ENCODE results near the gene TBC1D26. TPM values are rescaled to one million over a fixed set of nuclear protein-coding genes. Genes with fewer than 3 reads are reported as not detected.
"Not testable (repeated sequence)": the region's sequence is repeated elsewhere in the genome, so short reads cannot be mapped to it uniquely, and the experiment has no call there.

TBC1D26 gene
- total RNA-seq (0.10 TPM), polyA plus RNA-seq (not detected)

DNA sequence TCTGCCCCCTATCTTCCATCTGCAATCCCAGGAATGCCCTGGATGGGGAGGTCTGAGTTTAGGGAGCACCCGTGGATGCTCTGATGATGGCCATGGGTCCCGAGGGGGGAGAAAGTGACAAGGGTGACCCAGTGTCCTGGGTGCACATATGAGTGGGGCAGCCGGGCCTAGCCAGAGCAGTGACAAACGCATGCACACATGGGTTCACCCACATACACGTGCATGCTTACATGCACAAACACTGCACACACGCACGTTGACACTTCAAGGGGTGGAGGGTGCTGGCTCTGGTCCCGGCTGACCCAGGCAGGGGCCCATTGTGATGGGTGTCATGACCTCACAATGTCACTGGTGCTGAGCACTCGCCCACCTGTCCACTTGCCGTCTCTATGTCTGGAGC is at the start of gene TBC1D26:
Gene TBC1D26, plus strand, starts transcription at position 384 of the 400 bp plus-strand sequence. CDS start 3,066 bp downstream, outside the sequence.
- H3K27me3 Mint-ChIP-seq; H3K36me3 ChIP-seq (ENCODE audit: control insufficient read depth, insufficient read depth, low read length); H3K27me3 ChIP-seq (ENCODE audit: control insufficient read depth, insufficient read depth, low read length); H3K9me3 Mint-ChIP-seq; H3K4me3 ChIP-seq (ENCODE audit: low read depth, low read length); DNase-seq; H3K4me3 Mint-ChIP-seq; H3K4me1 Mint-ChIP-seq; H3K36me3 Mint-ChIP-seq; H3K27ac ChIP-seq (ENCODE audit: insufficient read depth, low read length, poor library complexity, severe bottlenecking); H3K9me3 ChIP-seq (ENCODE audit: control insufficient read depth in 2 of 2, low read length in 2 of 2); ATAC-seq (ENCODE audit: low read depth in 2 of 2); H3K27ac Mint-ChIP-seq; H3K4me1 ChIP-seq (ENCODE audit: control insufficient read depth, insufficient read depth, low read length, poor library complexity, severe bottlenecking): not testable (repeated sequence)

DNA sequence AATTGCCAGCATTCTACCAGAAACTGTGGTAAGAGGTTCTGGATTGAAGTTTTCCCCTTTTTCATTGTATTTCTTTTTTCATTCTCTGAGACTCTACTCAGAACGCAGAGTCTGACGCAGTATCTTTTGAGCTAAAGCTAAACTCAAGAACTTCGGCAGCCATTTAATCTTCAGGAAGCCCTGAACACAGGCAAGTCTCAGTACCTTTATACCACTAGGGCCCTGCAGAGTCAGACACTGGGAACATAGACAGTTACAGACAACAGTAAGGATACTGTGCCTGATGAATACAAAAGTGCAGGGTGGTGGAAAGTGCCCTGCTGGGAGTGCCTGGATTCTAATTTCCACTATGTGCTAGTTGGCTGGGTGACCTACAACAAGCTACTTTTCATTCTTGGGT is 48.9 kb upstream of the TBC1D26 start:
- H3K4me1 ChIP-seq (ENCODE audit: control insufficient read depth, insufficient read depth, low read length, poor library complexity, severe bottlenecking); ATAC-seq (ENCODE audit: low read depth in 2 of 2); H3K27me3 ChIP-seq (ENCODE audit: control insufficient read depth, insufficient read depth, low read length); H3K36me3 ChIP-seq (ENCODE audit: control insufficient read depth, insufficient read depth, low read length); H3K27me3 Mint-ChIP-seq; H3K9me3 Mint-ChIP-seq; H3K36me3 Mint-ChIP-seq; H3K9me3 ChIP-seq (ENCODE audit: control insufficient read depth in 2 of 2, low read length in 2 of 2): not testable (repeated sequence)
- peak overlapping the region; percentile 84 for H3K4me3 ChIP-seq (ENCODE audit: low read depth, low read length)
- Mint-ChIP-seq H3K4me3 (peak overlapping the region; percentile 95 to 97 (median 96)), H3K4me1 (peaks cover 5 to 30% (median 16%) of the 10 kb centered on the region in 4 donors), H3K27ac (peak overlapping the region; percentile 15 to 97 (median 90))
- H3K27ac ChIP-seq (ENCODE audit: insufficient read depth, low read length, poor library complexity, severe bottlenecking) = peak overlapping the region; percentile 7
- peak in 2 of 3 donors; percentile 14 to 25 for DNase-seq

GRCh38 chr17:15683824-15684478 is 48.1 kb upstream of the TBC1D26 start, which contains the start of gene TRIM16:
Gene TRIM16, minus strand, starts transcription at chr17:15684311. Its CDS starts 32,702 bp downstream, at chr17:15651609.
- peak within 1 kb of the TSS; percentile 68 for H3K27ac ChIP-seq (ENCODE audit: insufficient read depth, low read length, poor library complexity, severe bottlenecking)

GRCh38 chr17:15687494-15687893 is 44.6 kb upstream of the TBC1D26 start:
- H3K4me3 Mint-ChIP-seq; H3K4me1 ChIP-seq (ENCODE audit: control insufficient read depth, insufficient read depth, low read length, poor library complexity, severe bottlenecking); H3K36me3 Mint-ChIP-seq; H3K9me3 Mint-ChIP-seq; H3K4me3 ChIP-seq (ENCODE audit: low read depth, low read length); H3K36me3 ChIP-seq (ENCODE audit: control insufficient read depth, insufficient read depth, low read length); H3K27ac Mint-ChIP-seq; ATAC-seq (ENCODE audit: low read depth in 2 of 2); H3K27ac ChIP-seq (ENCODE audit: insufficient read depth, low read length, poor library complexity, severe bottlenecking); H3K9me3 ChIP-seq (ENCODE audit: control insufficient read depth in 2 of 2, low read length in 2 of 2); DNase-seq; H3K27me3 Mint-ChIP-seq; H3K27me3 ChIP-seq (ENCODE audit: control insufficient read depth, insufficient read depth, low read length): not testable (repeated sequence)
- peaks cover 5 to 21% (median 16%) of the 10 kb centered on the region in 4 donors for H3K4me1 Mint-ChIP-seq

More at GRCh38 chr17:15683824-15684478, 48.1 kb upstream of the TBC1D26 start, which contains the start of gene TRIM16:
- H3K36me3 Mint-ChIP-seq; H3K36me3 ChIP-seq (ENCODE audit: control insufficient read depth, insufficient read depth, low read length); H3K4me1 ChIP-seq (ENCODE audit: control insufficient read depth, insufficient read depth, low read length, poor library complexity, severe bottlenecking); H3K27me3 ChIP-seq (ENCODE audit: control insufficient read depth, insufficient read depth, low read length); H3K27me3 Mint-ChIP-seq; H3K9me3 Mint-ChIP-seq; H3K9me3 ChIP-seq (ENCODE audit: control insufficient read depth in 2 of 2, low read length in 2 of 2): not testable (repeated sequence)
- Mint-ChIP-seq H3K27ac (peak within 1 kb of the TSS; percentile 90 to 98 (median 97)), H3K4me3 (peak within 1 kb of the TSS; percentile 95 to 97 (median 96)), H3K4me1 (peaks cover 5 to 30% (median 16%) of the 10 kb centered on the region in 4 donors)
- peak within 1 kb of the TSS; percentile 84 for H3K4me3 ChIP-seq (ENCODE audit: low read depth, low read length)
- peak; percentile 90 to 92 for ATAC-seq (ENCODE audit: low read depth in 2 of 2)
- DNase-seq = peak; percentile 82

- Histone ChIP-seq H3K27ac (ENCODE audit: insufficient read depth, low read length, poor library complexity, severe bottlenecking) (peak overlapping the region; percentile 80), H3K4me3 (ENCODE audit: low read depth, low read length) (peak overlapping the region; percentile 87)
- H3K27me3 ChIP-seq (ENCODE audit: control insufficient read depth, insufficient read depth, low read length); ATAC-seq (ENCODE audit: low read depth in 2 of 2); H3K9me3 Mint-ChIP-seq; H3K36me3 ChIP-seq (ENCODE audit: control insufficient read depth, insufficient read depth, low read length); H3K9me3 ChIP-seq (ENCODE audit: control insufficient read depth in 2 of 2, low read length in 2 of 2); H3K27me3 Mint-ChIP-seq; H3K4me1 ChIP-seq (ENCODE audit: control insufficient read depth, insufficient read depth, low read length, poor library complexity, severe bottlenecking): not testable (repeated sequence)
- H3K36me3 Mint-ChIP-seq = peaks cover 16% of the 10 kb centered on the region
- peak overlapping the region; percentile 94 to 99 (median 96) for H3K27ac Mint-ChIP-seq
- H3K4me1 Mint-ChIP-seq = peaks cover 0 to 25% (median 15%) of the 10 kb centered on the region in 4 donors
- peak overlapping the region; percentile 96 to 99 (median 96) for H3K4me3 Mint-ChIP-seq
- DNase-seq = peak in 1 of 3 donors; percentile 17
Measured at GRCh38 chr17:15698967-15699366, 33.1 kb upstream of the TBC1D26 start.

GRCh38 chr17:15699413-15699924 is 32.6 kb upstream of the TBC1D26 start, which contains the start of gene ZNF286A:
Gene ZNF286A, plus strand, starts transcription at chr17:15699752. Its CDS starts 578 bp downstream, at chr17:15700330.
- ATAC-seq (ENCODE audit: low read depth in 2 of 2) (peak; percentile 96), DNase-seq (peak; percentile 90 to 96 (median 90))
- peak within 1 kb of the TSS; percentile 80 for H3K27ac ChIP-seq (ENCODE audit: insufficient read depth, low read length, poor library complexity, severe bottlenecking)
- not testable (repeated sequence) for H3K9me3 ChIP-seq (ENCODE audit: control insufficient read depth in 2 of 2, low read length in 2 of 2); H3K36me3 ChIP-seq (ENCODE audit: control insufficient read depth, insufficient read depth, low read length); H3K27me3 ChIP-seq (ENCODE audit: control insufficient read depth, insufficient read depth, low read length); H3K27me3 Mint-ChIP-seq; H3K9me3 Mint-ChIP-seq; H3K4me1 ChIP-seq (ENCODE audit: control insufficient read depth, insufficient read depth, low read length, poor library complexity, severe bottlenecking)
- H3K4me3 Mint-ChIP-seq = peak within 1 kb of the TSS; percentile 96 to 99 (median 96)
- H3K27ac Mint-ChIP-seq = peak within 1 kb of the TSS; percentile 94 to 99 (median 96)
- peak within 1 kb of the TSS; percentile 87 for H3K4me3 ChIP-seq (ENCODE audit: low read depth, low read length)
- peaks cover 16% of the 10 kb centered on the region for H3K36me3 Mint-ChIP-seq
- H3K4me1 Mint-ChIP-seq = peaks cover 0 to 25% (median 15%) of the 10 kb centered on the region in 4 donors

DNA sequence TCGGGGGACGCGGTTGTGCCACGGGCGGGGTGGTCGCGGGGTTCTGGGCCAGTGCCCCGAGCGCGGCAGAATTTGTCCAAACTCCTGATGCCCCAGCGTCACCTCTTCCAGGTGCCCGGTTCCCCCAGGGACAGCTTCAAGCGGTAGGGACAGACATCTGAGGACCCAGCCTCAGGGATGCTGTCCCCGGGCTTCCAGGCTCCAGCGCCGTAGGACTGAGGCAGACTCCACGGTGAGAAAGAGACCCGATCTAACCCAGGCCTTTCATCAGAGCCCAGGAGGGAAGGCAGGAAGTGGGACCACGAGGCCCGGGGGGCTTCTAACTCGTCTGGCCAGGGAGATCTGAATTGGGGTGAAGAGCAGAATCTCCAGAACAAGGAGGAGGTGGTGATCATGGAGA is 32.1 kb upstream of the TBC1D26 start:
- H3K27me3 Mint-ChIP-seq; H3K4me3 ChIP-seq (ENCODE audit: low read depth, low read length); H3K36me3 ChIP-seq (ENCODE audit: control insufficient read depth, insufficient read depth, low read length); ATAC-seq (ENCODE audit: low read depth in 2 of 2); H3K9me3 ChIP-seq (ENCODE audit: control insufficient read depth in 2 of 2, low read length in 2 of 2); H3K4me1 ChIP-seq (ENCODE audit: control insufficient read depth, insufficient read depth, low read length, poor library complexity, severe bottlenecking); H3K27me3 ChIP-seq (ENCODE audit: control insufficient read depth, insufficient read depth, low read length); H3K9me3 Mint-ChIP-seq: not testable (repeated sequence)
- Mint-ChIP-seq H3K4me1 (peaks cover 0 to 25% (median 15%) of the 10 kb centered on the region in 4 donors), H3K27ac (peak overlapping the region in 2 of 3 donors; percentile 96 to 99), H3K36me3 (peaks cover 16% of the 10 kb centered on the region), H3K4me3 (peak overlapping the region; percentile 96 to 99 (median 96))
- DNase-seq = peak in 1 of 3 donors; percentile 22
- H3K27ac ChIP-seq (ENCODE audit: insufficient read depth, low read length, poor library complexity, severe bottlenecking) = peak overlapping the region; percentile 80

Measured in CD4-positive, CD25-positive, alpha-beta regulatory T cell (primary cell).